CD4-positive, alpha-beta T cell (primary cell): ENCODE results near the gene SNX11. TPM values are rescaled to one million over a fixed set of nuclear protein-coding genes. Genes with fewer than 3 reads are reported as not detected.

Source experiments
- ATAC-seq: fragments of 200-7000 bp; cut with Tn5 transposase; one replicate; pipeline ENCODE4 v1.10.0; 2022; ENCODE audit warnings: mild to moderate bottlenecking; ENCODE audit not compliant: poor library complexity
- CTCF ChIA-PET: fragments of 350-600 bp; sonication (Branson Sonifier 250); formaldehyde crosslinking; loops from one replicate; lab custom pipeline; 2021; ENCODE audit warnings: antibody characterized with exemption, inconsistent platforms; lab: Charles Lee
- POLR2A ChIA-PET: fragments of 350-600 bp; sonication (Branson Sonifier 250); formaldehyde crosslinking; loops from one replicate; lab custom pipeline; 2021; ENCODE audit warnings: antibody characterized with exemption, inconsistent platforms; lab: Charles Lee
- DNase-seq, 14 experiments: peaks; one replicate each; pipeline ENCODE4 v3.0.0-alpha.2; 2013 to 2020; ENCODE audit warnings: mixed read lengths in 2 of 14
- H3K27ac ChIP-seq, 2 donors: one replicate each; pipeline versions ENCODE4 v1.5.1 to v1.7.0; 2013; ENCODE audit warnings: low read length in 2 of 2, low read depth in 1 of 2, mild to moderate bottlenecking in 1 of 2
- H3K27me3 ChIP-seq, 2 experiments: 1 replicate in 1 of 2; 2 replicates in 1 of 2; pipeline versions ENCODE4 v1.6.1 to v1.7.0; 2013; ENCODE audit warnings: low read length in 2 of 2, control low read depth in 1 of 2, mild to moderate bottlenecking in 1 of 2, moderate library complexity in 1 of 2; ENCODE audit not compliant: insufficient read depth in 2 of 2, control insufficient read depth in 1 of 2
- H3K36me3 ChIP-seq: one replicate; pipeline ENCODE4 v1.6.1; 2013; ENCODE audit warnings: low read length, control low read depth; ENCODE audit not compliant: insufficient read depth
- H3K4me1 ChIP-seq: one replicate; pipeline ENCODE4 v1.6.1; 2013; ENCODE audit warnings: low read length, control low read depth; ENCODE audit not compliant: insufficient read depth
- H3K4me3 ChIP-seq: one replicate; pipeline ENCODE4 v1.5.1; 2013; ENCODE audit warnings: mild to moderate bottlenecking, low read length, moderate library complexity
- H3K9me3 ChIP-seq, 2 experiments: 1 replicate in 1 of 2; 2 replicates in 1 of 2; pipeline versions ENCODE4 v1.6.1 to v1.7.0; 2013; ENCODE audit warnings: low read length in 2 of 2, mild to moderate bottlenecking in 2 of 2, control low read depth in 1 of 2, moderate library complexity in 1 of 2; ENCODE audit not compliant: control insufficient read depth in 1 of 2, insufficient read depth in 1 of 2
- H3K27ac Mint-ChIP-seq: one replicate; pipeline ENCODE4 v1.8.0; 2020; ENCODE audit warnings: mixed read lengths
- H3K27me3 Mint-ChIP-seq: one replicate; pipeline ENCODE4 v1.8.0; 2021; ENCODE audit warnings: mixed read lengths
- H3K36me3 Mint-ChIP-seq: one replicate; pipeline ENCODE4 v1.8.0; 2021; ENCODE audit warnings: low read depth, mixed read lengths
- H3K4me1 Mint-ChIP-seq: one replicate; pipeline ENCODE4 v1.8.0; 2021; ENCODE audit warnings: low read depth, mixed read lengths
- H3K4me3 Mint-ChIP-seq: one replicate; pipeline ENCODE4 v1.8.0; 2020; ENCODE audit warnings: mild to moderate bottlenecking, mixed read lengths
- H3K9me3 Mint-ChIP-seq: one replicate; pipeline ENCODE4 v1.8.0; 2020; ENCODE audit warnings: mixed read lengths
- CTCF ChIP-seq: fragments of 200-600 bp; IDR thresholded peaks from one replicate; pipeline ENCODE4 v1.8.0; 2022; ENCODE audit warnings: antibody characterized with exemption, mild to moderate bottlenecking
- intact Hi-C, 2 experiments: fragments of 100-400 bp; cut with DNase I in 1 of 2; cut with micrococcal nuclease in 1 of 2; formaldehyde crosslinking; loops; one replicate each; pipeline versions ENCODE4 v1.15.1 to v1.9.0; 2023 to 2025; cut with DNase I, micrococcal nuclease
- total RNA-seq, 174 experiments: library from RNA in 2 of 174; stranded (reverse) in 2 of 174; gene quantifications; one replicate each; pipeline ENCODE4 v1.2.3 and lab custom pipeline; 2021 to 2026

Gene SNX11
- total RNA-seq, 2 experiments from 2014 or later: 6.8 to 8.7 TPM

- Mint-ChIP-seq H3K4me1 (peaks cover 10% of the 10 kb centered on the region), H3K27ac (peak overlapping the region; percentile 63), H3K9me3 (no peaks in the 10 kb centered on the region), H3K36me3 (peaks cover 90% of the 10 kb centered on the region), H3K4me3 (no peak overlapping the region), H3K27me3 (no peaks in the 10 kb centered on the region)
- POLR2A ChIA-PET: interaction anchor here (1.0 to 1.3 kb wide), 2 partner anchors 35 to 100 kb away, joined by 3 to 5 read pairs; partner anchors contain the start of gene NFE2L1
- ATAC-seq (peak; percentile 37), DNase-seq (no peak)
- H3K27me3 ChIP-seq: no peaks in the 10 kb centered on the region
- H3K9me3 ChIP-seq: no peaks in the 10 kb centered on the region
- H3K36me3 ChIP-seq: peaks cover 64% of the 10 kb centered on the region
- no peak overlapping the region for H3K4me3 ChIP-seq
- intact Hi-C loops: no loop called here
- no peak for TF ChIP-seq CTCF
- no peaks in the 10 kb centered on the region for H3K4me1 ChIP-seq
- CTCF ChIA-PET: no interaction called here
- no peak overlapping the region for H3K27ac ChIP-seq
Measured at GRCh38 chr17:48148029-48148770, 40.6 kb downstream of the SNX11 start.

DNA sequence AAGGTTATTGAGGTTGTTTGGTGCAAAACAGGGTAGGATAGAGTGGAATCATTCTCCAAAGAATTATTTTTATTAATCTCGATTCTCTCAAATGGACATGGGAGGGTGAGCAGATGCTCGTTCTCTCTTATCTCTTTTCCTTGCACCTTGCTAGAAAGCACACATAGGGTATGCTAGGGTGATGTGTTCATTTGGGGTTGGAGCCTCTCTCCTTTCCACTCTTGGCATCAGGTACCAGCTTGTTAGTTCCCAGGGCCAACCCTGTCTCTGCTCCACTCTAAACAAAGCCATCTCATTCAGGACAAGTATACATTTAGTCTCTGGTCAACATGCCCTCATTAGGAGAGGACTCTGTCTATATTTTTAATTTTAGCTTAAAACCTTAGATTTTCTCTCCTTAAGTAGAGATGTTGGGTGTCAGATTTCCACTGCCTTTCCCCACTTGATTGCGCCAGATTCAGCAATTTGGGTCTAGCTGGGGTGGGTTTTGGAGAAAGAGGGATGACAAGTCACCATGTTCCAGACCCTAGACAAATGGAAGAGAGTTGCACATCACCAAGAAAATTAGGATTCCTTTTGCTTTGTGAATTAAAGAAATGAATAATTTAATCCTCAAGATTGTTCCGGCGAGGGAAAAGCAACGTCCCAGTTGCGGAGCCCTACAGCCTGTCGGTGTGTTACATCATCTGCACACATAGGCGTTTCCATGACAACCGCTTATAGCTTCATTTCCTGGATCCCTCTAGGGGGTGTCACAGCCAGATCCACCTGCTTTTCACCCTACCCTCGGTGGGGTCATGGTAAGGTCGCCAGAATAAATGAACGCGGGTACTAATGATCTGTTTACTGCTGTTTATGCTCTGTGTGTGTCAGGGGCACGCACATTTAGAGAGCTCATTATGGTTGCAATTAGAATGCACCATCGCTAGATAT is 41.6 kb downstream of the SNX11 start:
- Mint-ChIP-seq H3K27me3 (no peaks in the 10 kb centered on the region), H3K9me3 (no peaks in the 10 kb centered on the region)
- CTCF ChIA-PET: no interaction called here

More for the DNA sequence above, 41.6 kb downstream of the SNX11 start:
- TF ChIP-seq CTCF: no peak
- intact Hi-C loops: no loop called here
- ATAC-seq: peak; percentile 26
- Histone ChIP-seq H3K36me3 (peaks cover 65% of the 10 kb centered on the region), H3K4me3 (no peak overlapping the region), H3K4me1 (no peaks in the 10 kb centered on the region), H3K27me3 (no peaks in the 10 kb centered on the region), H3K27ac (no peak overlapping the region), H3K9me3 (no peaks in the 10 kb centered on the region)
- POLR2A ChIA-PET: no interaction called here
- Mint-ChIP-seq H3K4me1 (peaks cover 10% of the 10 kb centered on the region), H3K4me3 (no peak overlapping the region), H3K27ac (peak overlapping the region; percentile 63), H3K36me3 (peaks cover 92% of the 10 kb centered on the region)
- no peak for DNase-seq
